Ovary (tissue), 3 donors: ENCODE results near the gene EVA1A.

Experiments used
- CTCF ChIP-seq, 3 donors: fragments of 450-650 bp in 2 of 3; fragments of 200-600 bp in 1 of 3; IDR thresholded peaks; one replicate each; pipeline versions ENCODE4 v1.5.1 to v1.8.0; 2016 to 2022; ENCODE audit warnings: antibody characterized with exemption in 3 of 3, mild to moderate bottlenecking in 1 of 3
- EP300 ChIP-seq: sonication (generic); formaldehyde crosslinking; IDR thresholded peaks from one replicate; pipeline ENCODE4 v1.6.1; 2017; ENCODE audit warnings: antibody characterized with exemption
- donor health status: DM: no; HTN: no; CAD: no.

GRCh38 chr2:75589391-75590105, 28.8 kb upstream of the EVA1A start:
- TF ChIP-seq CTCF (IDR thresholded peaks at IDR 0.05) = no peak
- no peak for TF ChIP-seq EP300
